K562 (cell line): ENCODE results near the gene IL12B. TPM values are rescaled to one million over a fixed set of nuclear protein-coding genes. Genes with fewer than 3 reads are reported as not detected.

ENCODE experiments used
- ATAC-seq: fragments of 200-7000 bp; cut with Tn5 transposase; 3 replicates; pipeline ENCODE4 v1.9.1; 2020; ENCODE audit warnings: moderate library complexity
- BruUV-seq: library from RNA; stranded (reverse); fragments of 400-500 nt; replicated peaks from 2 replicates; lab custom pipeline; 2021; lab: Mats Ljungman, UMichigan
- CTCF ChIA-PET: fragments of 300-600 bp; formaldehyde crosslinking; extraction: SDS; loops from one replicate; lab custom pipeline; 2021; ENCODE audit warnings: low intra/inter-chr PET ratio; lab: Yijun Ruan, JAX
- POLR2A ChIA-PET: fragments of 300-600, 350-650 bp; sonication (Branson Sonifier 250); formaldehyde crosslinking; extraction: SDS; loops from one replicate; lab custom pipeline; 2021; ENCODE audit warnings: antibody characterized with exemption, inconsistent platforms; lab: Yijun Ruan, JAX
- DNase-seq, 4 experiments: peaks; one replicate each; pipeline versions ENCODE4 v3.0.0 to v3.0.0-alpha.2; 2011 to 2018; ENCODE audit warnings: low spot score in 3 of 4, mixed read lengths in 3 of 4; ENCODE audit errors: extremely low read depth in 1 of 4
- FAIRE-seq: peaks from 2 replicates; lab custom pipeline; 2011; peaks lifted over from hg19 to GRCh38; lab: Jason Lieb, UNC
- H2AFZ ChIP-seq: 2 replicates; pipeline ENCODE4 v1.6.0; 2011; ENCODE audit warnings: low read depth, low read length, control low read depth, inconsistent platforms
- H3K27ac ChIP-seq: fragments of 200-600 bp; 3 replicates; pipeline ENCODE4 v1.8.0; 2011; ENCODE audit warnings: low read depth, mild to moderate bottlenecking, control low read depth, inconsistent platforms, low read length, moderate library complexity, mixed read lengths; ENCODE audit errors: extremely low read depth
- H3K27me3 ChIP-seq, 2 experiments: fragments of 300-600 bp in 1 of 2; 2 replicates in 1 of 2; 3 replicates in 1 of 2; pipeline versions ENCODE4 v1.6.0 to v1.8.0; 2011; ENCODE audit warnings: inconsistent platforms in 2 of 2, low read length in 2 of 2, mild to moderate bottlenecking in 1 of 2, mixed read lengths in 1 of 2, moderate library complexity in 1 of 2; ENCODE audit not compliant: control insufficient read depth in 2 of 2, insufficient read depth in 2 of 2
- H3K36me3 ChIP-seq: fragments of 300-600 bp; 3 replicates; pipeline ENCODE4 v1.8.0; 2011; ENCODE audit warnings: mild to moderate bottlenecking, low read length, inconsistent platforms; ENCODE audit not compliant: control insufficient read depth, insufficient read depth
- H3K4me1 ChIP-seq, 2 experiments: fragments of 200-600 bp in 1 of 2; replicated peaks in 1 of 2; 2 replicates in 1 of 2; 3 replicates in 1 of 2; pipeline versions ENCODE4 v1.5.1 to v1.8.0; 2011; ENCODE audit warnings: inconsistent platforms in 2 of 2, low read length in 2 of 2, mild to moderate bottlenecking in 1 of 2, mixed read lengths in 1 of 2, moderate library complexity in 1 of 2; ENCODE audit not compliant: control insufficient read depth in 2 of 2, insufficient read depth in 2 of 2
- H3K4me2 ChIP-seq: 2 replicates; pipeline ENCODE4 v1.6.1; 2011; ENCODE audit warnings: low read length, control low read depth, inconsistent platforms, mixed read lengths; ENCODE audit not compliant: insufficient read depth
- H3K4me3 ChIP-seq: fragments of 200-600 bp; sonication (generic), shearing (Covaris generic); 2 replicates; pipeline ENCODE4 v1.5.1; 2016; ENCODE audit warnings: control low read depth, inconsistent platforms
- H3K79me2 ChIP-seq: fragments of 200-600 bp; 3 replicates; pipeline ENCODE4 v1.8.0; 2011; ENCODE audit warnings: low read length, inconsistent platforms; ENCODE audit not compliant: control insufficient read depth, insufficient read depth
- H3K9ac ChIP-seq, 2 experiments: 2 replicates each; pipeline versions ENCODE4 v1.6.0 to v1.6.1; 2011; ENCODE audit warnings: low read depth in 2 of 2, low read length in 2 of 2, control low read depth in 1 of 2, inconsistent platforms in 1 of 2, mild to moderate bottlenecking in 1 of 2, mixed read lengths in 1 of 2; ENCODE audit not compliant: insufficient read depth in 1 of 2
- H3K9me1 ChIP-seq: one replicate; pipeline ENCODE4 v1.6.0; 2011; ENCODE audit warnings: inconsistent platforms, mild to moderate bottlenecking, low read length, moderate library complexity; ENCODE audit not compliant: control insufficient read depth, insufficient read depth
- H3K9me3 ChIP-seq: replicated peaks from 2 replicates; pipeline ENCODE4 v1.5.1; 2011; ENCODE audit warnings: low read depth, low read length, inconsistent platforms; ENCODE audit not compliant: control insufficient read depth, insufficient read depth
- H4K20me1 ChIP-seq: replicated peaks from 2 replicates; pipeline ENCODE4 v1.6.1; 2011; ENCODE audit warnings: low read length, inconsistent platforms, mixed read lengths; ENCODE audit not compliant: control insufficient read depth, insufficient read depth
- ARID1B ChIP-seq: fragments of 450-650 bp; IDR thresholded peaks from 2 replicates; pipeline ENCODE4 v1.6.1; 2016; ENCODE audit warnings: antibody characterized with exemption, mild to moderate bottlenecking, inconsistent platforms
- CBX8 ChIP-seq: fragments of 200-600 bp; sonication (generic); IDR thresholded peaks from 2 replicates; pipeline ENCODE4 v1.6.1; 2012; ENCODE audit warnings: borderline replicate concordance, mixed run types, low read depth, mild to moderate bottlenecking, moderate library complexity, mixed read lengths, low read length, control low read depth, inconsistent platforms; ENCODE audit not compliant: poor library complexity, severe bottlenecking; ENCODE audit errors: extremely low read depth
- CSDE1 ChIP-seq, 2 experiments: fragments of 450-650 bp; IDR thresholded peaks; 2 replicates each; pipeline ENCODE4 v1.6.1; 2016; ENCODE audit warnings: mild to moderate bottlenecking in 1 of 2
- DACH1 ChIP-seq: fragments of 450-650 bp; IDR thresholded peaks from 2 replicates; pipeline ENCODE4 v1.6.1; 2018; ENCODE audit not compliant: partially characterized antibody
- HNRNPL ChIP-seq: fragments of 200-400 bp; formaldehyde crosslinking; IDR thresholded peaks from 2 replicates; pipeline ENCODE4 v1.6.1; 2017; ENCODE audit warnings: low read depth, mild to moderate bottlenecking, low read length
- PML ChIP-seq: IDR thresholded peaks from 2 replicates; pipeline ENCODE4 v1.6.1; 2012; ENCODE audit warnings: low read length, inconsistent platforms
- RNF2 ChIP-seq: sonication (generic); IDR thresholded peaks from 2 replicates; pipeline ENCODE4 v1.6.1; 2016
- SP2 ChIP-seq: IDR thresholded peaks from 2 replicates; pipeline ENCODE4 v1.6.1; 2011; ENCODE audit warnings: mild to moderate bottlenecking, low read depth, low read length, moderate library complexity; ENCODE audit not compliant: poor library complexity, severe bottlenecking; ENCODE audit errors: extremely low read depth
- WGBS: fragments of 100-300 bp; shearing (Covaris generic); methylation state at CpG from one replicate; pipeline ENCODE4 v1.1.6; 2016; ENCODE audit warnings: low coverage, mixed read lengths; ENCODE audit not compliant: insufficient coverage; ENCODE audit errors: missing lambda C conversion rate; 5-methylcytosine and 5-hydroxymethylcytosine counted together
- in situ Hi-C: fragments of 300-500 bp; cut with MboI; formaldehyde crosslinking; loops from 4 replicates; pipeline ENCODE4 v1.15.0; 2018; ENCODE audit warnings: inconsistent platforms, mixed read lengths
- intact Hi-C: fragments of 100-400 bp; cut with micrococcal nuclease; formaldehyde crosslinking; loops from 2 replicates; pipeline ENCODE4 v1.14.2; 2022
- polyA plus RNA-seq, 8 experiments: library from polyadenylated mRNA; depleted of rRNA in 4 of 8; stranded (reverse) in 5 of 8; unstranded in 3 of 8; fragments of >200 nt; fragmentation: Nextera tagmentation in 2 of 8; fragmentation: Illumina TruSeq in 1 of 8; extraction: Ambion mirVana in 2 of 8; extraction: Trizol in 1 of 8; gene quantifications; 2 replicates each; pipeline versions ENCODE4 v1.2.1 to v1.2.3, GENCODE V29; 2011 to 2014; ENCODE audit warnings: inconsistent platforms in 1 of 8, missing spikeins in 1 of 8
- total RNA-seq, 7 experiments: library from RNA; depleted of rRNA in 6 of 7; stranded (reverse); fragments of >200 nt in 6 of 7; fragmentation: Illumina TruSeq in 2 of 7; extraction: Trizol in 2 of 7; gene quantifications; 2 replicates each; pipeline versions ENCODE4 v1.2.1 to v1.2.3, GENCODE V29; 2011 to 2021; ENCODE audit warnings: low replicate concordance in 1 of 7
- TF ChIP-seq, protein P1 (sequence below), 2 experiments: IDR thresholded peaks; 2 replicates each; pipeline ENCODE4 v1.6.1; 2012; ENCODE audit warnings: improper control_type of control experiment in 2 of 2, low read depth in 2 of 2, low read length in 2 of 2, borderline replicate concordance in 1 of 2
- TF ChIP-seq, protein P2 (sequence below): fragments of 450-650 bp; IDR thresholded peaks from 2 replicates; pipeline ENCODE4 v1.7.1; 2018; ENCODE audit warnings: mild to moderate bottlenecking, low read depth; ENCODE audit not compliant: partially characterized antibody

IL12B gene
- total and polyA plus RNA-seq, 9 of the 15 experiments (the other 6 are each of a cell fraction or from before 2014, with no cell fraction given), result not detected

DNA sequence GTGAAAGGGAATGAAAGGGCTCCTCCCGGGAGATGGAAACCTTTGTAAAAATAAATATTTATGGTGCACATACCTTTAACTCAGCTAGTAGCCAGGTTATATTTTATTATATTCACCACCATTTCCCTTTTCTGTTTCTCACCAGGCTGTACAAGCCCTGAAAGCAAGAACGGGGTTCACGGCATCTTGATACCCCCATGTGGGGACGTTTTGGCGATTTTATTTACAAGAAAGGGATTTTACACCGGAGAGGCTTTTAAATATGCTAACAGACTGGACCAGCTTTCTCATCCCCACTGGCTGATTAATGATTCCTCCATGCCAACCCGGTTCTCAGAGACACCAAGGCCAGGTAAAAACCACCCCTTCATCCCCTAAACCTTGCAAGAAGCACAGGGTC, 19.2 kb downstream of the IL12B start:
- intact Hi-C loops, result no loop called here
- TF ChIP-seq CBX8, result peak; percentile 55
- TF ChIP-seq ARID1B, result no peak
- Histone ChIP-seq H3K36me3 (no peaks in the 10 kb centered on the region), H2AFZ (no peak overlapping the region), H3K4me2 (no peak overlapping the region), H4K20me1 (no peaks in the 10 kb centered on the region), H3K9me3 (no peaks in the 10 kb centered on the region), H3K27ac (no peak overlapping the region), H3K27me3 (peaks cover 22 to 33% of the 10 kb centered on the region in 2 experiments; a peak in 4 of 5 replicates), H3K9ac (no peak overlapping the region), H3K9me1 (no peaks in the 10 kb centered on the region), H3K4me1 (peaks cover 0 to 4% of the 10 kb centered on the region in 2 experiments; a peak in 1 of 5 replicates), H3K4me3 (no peak overlapping the region), H3K79me2 (no peaks in the 10 kb centered on the region)
- no peak for FAIRE-seq
- BruUV-seq, result no TSS peak
- no peak for DNase-seq
- POLR2A ChIA-PET, result no interaction called here
- under 1% methylated on average over 7 of the region's 7 CpGs for WGBS
- in situ Hi-C loops, result loop anchor here (25.0 kb wide), 1 partner anchor 599 kb away; no protein-coding TSS in a partner anchor
- ATAC-seq, result no peak
- CTCF ChIA-PET, result no interaction called here

DNA sequence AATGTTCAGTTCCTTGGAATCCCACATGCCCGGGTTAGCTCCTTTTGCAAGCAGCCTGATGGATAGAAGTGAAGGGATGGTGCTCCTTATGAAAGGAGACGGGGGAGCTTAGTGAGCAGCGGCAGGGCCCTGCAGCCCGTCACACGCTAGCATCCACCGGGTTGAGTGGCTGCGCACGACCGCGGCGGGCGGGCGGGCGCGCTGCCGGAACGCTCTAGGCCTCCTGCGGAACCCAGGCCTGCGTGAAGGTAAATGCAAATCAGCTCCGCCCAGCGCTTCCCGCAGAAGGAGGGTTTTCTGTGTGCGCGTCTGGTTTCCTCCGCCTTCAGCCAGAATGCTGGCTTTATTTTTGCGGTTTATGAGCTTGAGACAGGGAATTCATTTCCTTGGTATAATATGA, 19.8 kb downstream of the IL12B start:
- WGBS, result 2% methylated on average over 15 of the region's 26 CpGs
- Histone ChIP-seq H3K27me3 (peaks cover 22 to 33% of the 10 kb centered on the region in 2 experiments; a peak in 4 of 5 replicates), H3K9ac (no peak overlapping the region), H3K4me2 (peak overlapping the region; percentile 28; the same call in 1 of the 2 replicates), H3K9me1 (no peaks in the 10 kb centered on the region), H3K79me2 (no peaks in the 10 kb centered on the region), H3K36me3 (no peaks in the 10 kb centered on the region), H3K27ac (no peak overlapping the region), H4K20me1 (no peaks in the 10 kb centered on the region), H2AFZ (0 out of 2 replicates have a peak overlapping the region, but pooled peaks have one; percentile 19), H3K4me1 (peaks cover 0 to 4% of the 10 kb centered on the region in 2 experiments; a peak in 1 of 5 replicates), H3K9me3 (no peaks in the 10 kb centered on the region), H3K4me3 (no peak overlapping the region)
- FAIRE-seq (no peak), ATAC-seq (peak; percentile 78), DNase-seq (peak in 1 of 4 experiments; percentile 15)
- intact Hi-C loops, result no loop called here
- POLR2A ChIA-PET, result interaction anchor here (0.7 kb wide), 1 partner anchor 10 kb away, joined by 3 read pairs; no protein-coding TSS in a partner anchor
- in situ Hi-C loops, result loop anchor here (25.0 kb wide), 1 partner anchor 598 kb away; no protein-coding TSS in a partner anchor
- no TSS peak for BruUV-seq
- CTCF ChIA-PET, result no interaction called here
- TF ChIP-seq SP2, result no peak
- no peak for TF ChIP-seq PML
- no peak for TF ChIP-seq RNF2
- TF ChIP-seq HNRNPL, result no peak
- no peak for TF ChIP-seq DACH1
- TF ChIP-seq, protein P1, sequence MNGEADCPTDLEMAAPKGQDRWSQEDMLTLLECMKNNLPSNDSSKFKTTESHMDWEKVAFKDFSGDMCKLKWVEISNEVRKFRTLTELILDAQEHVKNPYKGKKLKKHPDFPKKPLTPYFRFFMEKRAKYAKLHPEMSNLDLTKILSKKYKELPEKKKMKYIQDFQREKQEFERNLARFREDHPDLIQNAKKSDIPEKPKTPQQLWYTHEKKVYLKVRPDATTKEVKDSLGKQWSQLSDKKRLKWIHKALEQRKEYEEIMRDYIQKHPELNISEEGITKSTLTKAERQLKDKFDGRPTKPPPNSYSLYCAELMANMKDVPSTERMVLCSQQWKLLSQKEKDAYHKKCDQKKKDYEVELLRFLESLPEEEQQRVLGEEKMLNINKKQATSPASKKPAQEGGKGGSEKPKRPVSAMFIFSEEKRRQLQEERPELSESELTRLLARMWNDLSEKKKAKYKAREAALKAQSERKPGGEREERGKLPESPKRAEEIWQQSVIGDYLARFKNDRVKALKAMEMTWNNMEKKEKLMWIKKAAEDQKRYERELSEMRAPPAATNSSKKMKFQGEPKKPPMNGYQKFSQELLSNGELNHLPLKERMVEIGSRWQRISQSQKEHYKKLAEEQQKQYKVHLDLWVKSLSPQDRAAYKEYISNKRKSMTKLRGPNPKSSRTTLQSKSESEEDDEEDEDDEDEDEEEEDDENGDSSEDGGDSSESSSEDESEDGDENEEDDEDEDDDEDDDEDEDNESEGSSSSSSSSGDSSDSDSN (IDR thresholded peaks at IDR 0.05; ENCODE audit: borderline replicate concordance in 1 of 2, low read depth in 2 of 2, low read length in 2 of 2), result 0 out of 4 replicates have a peak, but pooled peaks of 1 of the 2 experiments have one; percentile 35
- TF ChIP-seq, protein P2, sequence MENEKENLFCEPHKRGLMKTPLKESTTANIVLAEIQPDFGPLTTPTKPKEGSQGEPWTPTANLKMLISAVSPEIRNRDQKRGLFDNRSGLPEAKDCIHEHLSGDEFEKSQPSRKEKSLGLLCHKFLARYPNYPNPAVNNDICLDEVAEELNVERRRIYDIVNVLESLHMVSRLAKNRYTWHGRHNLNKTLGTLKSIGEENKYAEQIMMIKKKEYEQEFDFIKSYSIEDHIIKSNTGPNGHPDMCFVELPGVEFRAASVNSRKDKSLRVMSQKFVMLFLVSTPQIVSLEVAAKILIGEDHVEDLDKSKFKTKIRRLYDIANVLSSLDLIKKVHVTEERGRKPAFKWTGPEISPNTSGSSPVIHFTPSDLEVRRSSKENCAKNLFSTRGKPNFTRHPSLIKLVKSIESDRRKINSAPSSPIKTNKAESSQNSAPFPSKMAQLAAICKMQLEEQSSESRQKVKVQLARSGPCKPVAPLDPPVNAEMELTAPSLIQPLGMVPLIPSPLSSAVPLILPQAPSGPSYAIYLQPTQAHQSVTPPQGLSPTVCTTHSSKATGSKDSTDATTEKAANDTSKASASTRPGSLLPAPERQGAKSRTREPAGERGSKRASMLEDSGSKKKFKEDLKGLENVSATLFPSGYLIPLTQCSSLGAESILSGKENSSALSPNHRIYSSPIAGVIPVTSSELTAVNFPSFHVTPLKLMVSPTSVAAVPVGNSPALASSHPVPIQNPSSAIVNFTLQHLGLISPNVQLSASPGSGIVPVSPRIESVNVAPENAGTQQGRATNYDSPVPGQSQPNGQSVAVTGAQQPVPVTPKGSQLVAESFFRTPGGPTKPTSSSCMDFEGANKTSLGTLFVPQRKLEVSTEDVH, result no peak
- no peak for TF ChIP-seq CSDE1 (IDR thresholded peaks at IDR 0.05)
